A673 (cell line): ENCODE results near the gene ERP44. TPM values are rescaled to one million over a fixed set of nuclear protein-coding genes. Genes with fewer than 3 reads are reported as not detected.

ENCODE experiments used
- BruUV-seq: library from RNA; stranded (reverse); fragments of 400-500 nt; replicated peaks from 2 replicates; lab custom pipeline; 2021; lab: Mats Ljungman, UMichigan
- CTCF ChIA-PET: fragments of 300-600 bp; sonication (Branson Sonifier 250); formaldehyde crosslinking; loops from one replicate; lab custom pipeline; 2022; ENCODE audit warnings: antibody characterized with exemption; lab: Charles Lee
- POLR2A ChIA-PET: fragments of 300-600 bp; sonication (Branson Sonifier 250); formaldehyde crosslinking; loops from one replicate; lab custom pipeline; 2022; ENCODE audit warnings: antibody characterized with exemption; ENCODE audit not compliant: low non-redundant PET; lab: Charles Lee
- DNase-seq: peaks from one replicate; pipeline ENCODE4 v3.0.0-alpha.2; 2015; ENCODE audit warnings: low spot score
- H3K27ac ChIP-seq: fragments of 200-600 bp; sonication (generic); 2 replicates; pipeline ENCODE4 v1.5.1; 2016; ENCODE audit warnings: mixed run types, low read depth, mild to moderate bottlenecking, mixed read lengths, antibody characterized with exemption, low read length; ENCODE audit not compliant: poor library complexity, severe bottlenecking
- H3K27me3 ChIP-seq: fragments of 200-600 bp; sonication (generic); replicated peaks from 2 replicates; pipeline ENCODE4 v1.6.1; 2017; ENCODE audit warnings: mixed run types, low read depth, mild to moderate bottlenecking, mixed read lengths, antibody characterized with exemption, low read length; ENCODE audit not compliant: insufficient read depth, poor library complexity
- H3K36me3 ChIP-seq: fragments of 200-600 bp; sonication (generic); 2 replicates; pipeline ENCODE4 v1.6.1; 2016; ENCODE audit warnings: mixed run types, mild to moderate bottlenecking, mixed read lengths, antibody characterized with exemption, low read length; ENCODE audit not compliant: insufficient read depth, poor library complexity, severe bottlenecking
- H3K4me1 ChIP-seq: fragments of 200-600 bp; sonication (generic); 2 replicates; pipeline ENCODE4 v1.6.1; 2017; ENCODE audit warnings: mixed run types, mild to moderate bottlenecking, mixed read lengths, antibody characterized with exemption, low read length; ENCODE audit not compliant: insufficient read depth, poor library complexity, severe bottlenecking
- H3K4me3 ChIP-seq: fragments of 200-600 bp; sonication (generic); 2 replicates; pipeline ENCODE4 v1.5.1; 2016; ENCODE audit warnings: low read depth, mixed run types, mild to moderate bottlenecking, mixed read lengths, low read length; ENCODE audit not compliant: poor library complexity, severe bottlenecking
- H3K9me3 ChIP-seq: fragments of 200-600 bp; sonication (generic); 2 replicates; pipeline ENCODE4 v1.6.1; 2016; ENCODE audit warnings: mixed run types, low read depth, mild to moderate bottlenecking, mixed read lengths, antibody characterized with exemption, low read length; ENCODE audit not compliant: poor library complexity, severe bottlenecking
- CTCF ChIP-seq: fragments of 300-800, 200-600 bp; sonication (generic); conservative IDR thresholded peaks from 2 replicates; pipeline ENCODE4 v1.5.1; 2017; ENCODE audit warnings: low read depth, mild to moderate bottlenecking, antibody characterized with exemption, low read length, moderate library complexity, mixed read lengths
- EZH2 ChIP-seq: fragments of 200-600 bp; sonication (generic); IDR thresholded peaks from 2 replicates; pipeline ENCODE4 v1.6.1; 2017; ENCODE audit warnings: borderline replicate concordance, low read depth, mild to moderate bottlenecking, mixed read lengths, antibody characterized with exemption, low read length; ENCODE audit not compliant: poor library complexity, severe bottlenecking
- intact Hi-C: fragments of 100-400 bp; cut with micrococcal nuclease; formaldehyde crosslinking; loops from one replicate; pipeline ENCODE4 v1.10.0; 2022; ENCODE audit not compliant: unreplicated experiment
- total RNA-seq: library from RNA; stranded (reverse); gene quantifications from 2 replicates; pipeline ENCODE4 v1.2.3, GENCODE V29; 2021

The ERP44 gene
- total RNA-seq, 1 experiment from 2014 or later, result 16.8 TPM

GRCh38 chr9:99954819-99955218 lies 144.0 kb downstream of the ERP44 start:
- intact Hi-C loops, result no loop called here
- no peak for DNase-seq
- Histone ChIP-seq H3K36me3 (no peaks in the 10 kb centered on the region), H3K4me3 (no peak overlapping the region), H3K27ac (peak overlapping the region; percentile 30), H3K9me3 (no peaks in the 10 kb centered on the region), H3K27me3 (no peaks in the 10 kb centered on the region), H3K4me1 (peaks cover 11% of the 10 kb centered on the region)
- POLR2A ChIA-PET, result no interaction called here
- CTCF ChIA-PET, result no interaction called here
- BruUV-seq, result no TSS peak
- no peak for TF ChIP-seq EZH2
- TF ChIP-seq CTCF, result no peak

DNA sequence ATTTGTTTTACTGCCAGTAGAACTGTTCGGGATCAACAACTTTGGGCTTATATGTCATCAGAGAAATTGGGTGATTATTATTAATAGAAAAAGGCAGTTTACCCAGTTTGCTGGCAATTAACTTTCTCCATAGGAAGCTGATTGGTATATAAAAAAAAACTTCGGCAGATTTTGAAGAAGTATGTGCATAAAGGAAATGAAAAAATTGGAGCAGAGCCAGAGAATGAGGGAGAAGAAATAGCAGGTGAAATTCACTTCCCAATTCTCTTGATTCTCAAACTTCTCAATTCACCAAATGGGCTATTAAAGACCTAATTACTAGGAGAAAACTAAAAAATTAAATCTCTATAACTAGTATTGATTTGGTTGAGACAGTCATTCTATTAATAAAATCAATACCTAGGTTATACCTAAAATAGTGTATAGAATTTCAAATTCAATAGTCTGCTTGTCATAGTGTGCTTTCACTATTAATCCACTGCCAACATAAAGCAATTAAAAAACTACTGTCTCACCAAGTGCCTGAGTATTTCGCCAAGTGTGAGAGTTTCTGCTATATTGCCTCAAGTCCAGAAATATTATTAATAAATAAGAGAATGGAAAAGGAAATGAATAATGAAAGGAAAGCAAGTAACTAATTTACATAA lies 144.8 kb downstream of the ERP44 start:
- peaks cover 15% of the 10 kb centered on the region for H3K4me1 ChIP-seq
- TF ChIP-seq EZH2 (no peak), CTCF (no peak)
- intact Hi-C loops, result no loop called here
- no peak for DNase-seq
- H3K4me3 ChIP-seq, result no peak overlapping the region
- ChIA-PET POLR2A (no interaction called here), CTCF (no interaction called here)
- H3K27me3 ChIP-seq, result no peaks in the 10 kb centered on the region
- BruUV-seq, result no TSS peak
- H3K27ac ChIP-seq, result no peak overlapping the region
- H3K9me3 ChIP-seq, result no peaks in the 10 kb centered on the region
- H3K36me3 ChIP-seq, result no peaks in the 10 kb centered on the region

DNA sequence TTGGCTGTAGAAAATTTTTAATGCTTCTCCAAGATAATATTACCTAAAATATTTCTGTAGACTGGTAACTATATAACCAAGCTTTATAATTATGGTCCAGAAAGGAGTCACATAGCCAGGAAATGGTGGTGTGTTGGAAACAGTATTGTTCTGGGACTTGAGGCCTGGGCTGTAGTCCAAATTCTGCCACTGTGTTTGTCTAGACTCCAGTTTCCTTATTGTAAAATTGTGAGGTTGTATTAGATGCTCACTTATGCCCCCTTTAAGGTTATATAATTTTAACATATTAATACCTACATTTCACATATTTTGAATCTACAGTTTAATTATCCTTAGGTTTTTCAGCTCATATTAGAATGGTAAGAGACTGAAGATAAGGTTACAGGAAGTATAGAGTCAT lies 149.9 kb downstream of the ERP44 start:
- no peaks in the 10 kb centered on the region for H3K9me3 ChIP-seq
- H3K27me3 ChIP-seq, result no peaks in the 10 kb centered on the region
- no TSS peak for BruUV-seq
- POLR2A ChIA-PET, result no interaction called here
- TF ChIP-seq CTCF (no peak), EZH2 (no peak)
- no peaks in the 10 kb centered on the region for H3K36me3 ChIP-seq
- H3K4me1 ChIP-seq, result peaks cover 10% of the 10 kb centered on the region
- CTCF ChIA-PET, result interaction anchor here (0.5 kb wide), 1 partner anchor 298 kb away, joined by 5 read pairs; no protein-coding TSS in a partner anchor
- DNase-seq, result peak; percentile 19
- no peak overlapping the region for H3K27ac ChIP-seq
- H3K4me3 ChIP-seq, result no peak overlapping the region
- intact Hi-C loops, result no loop called here
